A549 (cell line): ENCODE results near the gene ZNF48. TPM values are rescaled to one million over a fixed set of nuclear protein-coding genes. Genes with fewer than 3 reads are reported as not detected.
A peak's percentile ranks its signal among the peaks of the same experiment; 100 is the strongest.

Experiments
- BCL3 ChIP-seq: fragments of >200 bp; sonication (Bioruptor Twin); formaldehyde crosslinking; IDR thresholded peaks from 3 replicates; pipeline ENCODE4 v1.6.1; 2016
- CBX8 ChIP-seq: fragments of 200-600 bp; sonication (generic); IDR thresholded peaks from 2 replicates; pipeline ENCODE4 v1.6.1; 2016
- CTCF ChIP-seq: fragments of >200 bp; sonication (Bioruptor Twin); formaldehyde crosslinking; IDR thresholded peaks from 3 replicates; pipeline ENCODE4 v1.5.1; 2016
- E2F6 ChIP-seq: IDR thresholded peaks from 2 replicates; pipeline ENCODE4 v1.6.1; 2012; ENCODE audit warnings: low read depth, borderline replicate concordance
- EHMT2 ChIP-seq: fragments of 200-600 bp; sonication (generic); IDR thresholded peaks from 2 replicates; pipeline ENCODE4 v1.6.1; 2016; ENCODE audit warnings: antibody characterized with exemption, low read depth, mild to moderate bottlenecking, moderate library complexity
- ELK1 ChIP-seq: fragments of 150-350 bp; IDR thresholded peaks from 2 replicates; pipeline ENCODE4 v1.6.1; 2014; ENCODE audit warnings: low read depth, mild to moderate bottlenecking, low read length
- EP300 ChIP-seq, 2 experiments: fragments of >200 bp; sonication (Bioruptor Twin); formaldehyde crosslinking; IDR thresholded peaks; 2 replicates in 1 of 2; 3 replicates in 1 of 2; pipeline ENCODE4 v1.6.1; 2016 to 2017
- ESRRA ChIP-seq: fragments of 150-350 bp; IDR thresholded peaks from 2 replicates; pipeline ENCODE4 v1.6.1; 2014; ENCODE audit warnings: mild to moderate bottlenecking, low read length, borderline replicate concordance
- FOSL2 ChIP-seq, 2 experiments: fragments of 450-650 bp in 1 of 2; fragments of >200 bp in 1 of 2; sonication (Bioruptor Twin) in 1 of 2; formaldehyde crosslinking; IDR thresholded peaks; 2 replicates each; pipeline versions ENCODE4 v1.5.0 to v1.6.1; 2016 to 2020; ENCODE audit warnings: mild to moderate bottlenecking in 1 of 2, moderate library complexity in 1 of 2
- HOXB13 ChIP-seq: fragments of 250-450 bp; sonication (Bioruptor Pico); IDR thresholded peaks from 2 replicates; pipeline ENCODE4 v1.5.0; 2020; ENCODE audit warnings: low read depth, mild to moderate bottlenecking, moderate library complexity
- MAX ChIP-seq: IDR thresholded peaks from 2 replicates; pipeline ENCODE4 v1.6.1; 2012
- MAZ ChIP-seq: fragments of 150-350 bp; IDR thresholded peaks from 2 replicates; pipeline ENCODE4 v1.6.1; 2014; ENCODE audit warnings: antibody characterized with exemption, low read depth, low read length, borderline replicate concordance
- PHF8 ChIP-seq: fragments of 200-600 bp; sonication (generic); IDR thresholded peaks from 2 replicates; pipeline ENCODE4 v1.6.1; 2016; ENCODE audit warnings: low read depth, mild to moderate bottlenecking, antibody characterized with exemption, moderate library complexity, borderline replicate concordance
- RCOR1 ChIP-seq: fragments of 150-350 bp; IDR thresholded peaks from 2 replicates; pipeline ENCODE4 v1.6.1; 2014; ENCODE audit warnings: antibody characterized with exemption, low read length, low read depth
- REST ChIP-seq: fragments of 200-600 bp; sonication (generic); IDR thresholded peaks from 2 replicates; pipeline ENCODE4 v1.6.1; 2016; ENCODE audit warnings: antibody characterized with exemption, mild to moderate bottlenecking, moderate library complexity
- TP53 ChIP-seq: fragments of 250-450 bp; sonication (Bioruptor Pico); IDR thresholded peaks from 2 replicates; pipeline ENCODE4 v1.5.0; 2021; ENCODE audit warnings: mild to moderate bottlenecking, moderate library complexity
- ZFP36 ChIP-seq: fragments of 450-650 bp; IDR thresholded peaks from 2 replicates; pipeline ENCODE4 v1.6.1; 2014; ENCODE audit warnings: borderline replicate concordance; ENCODE audit not compliant: partially characterized antibody
- ZSCAN20 ChIP-seq: fragments of 250-450 bp; sonication (Bioruptor Pico); IDR thresholded peaks from 2 replicates; pipeline ENCODE4 v1.8.0; 2022; ENCODE audit warnings: mild to moderate bottlenecking, moderate library complexity
- polyA plus RNA-seq, 4 experiments: library from polyadenylated mRNA; depleted of rRNA in 3 of 4; stranded (reverse); fragments of >200 nt; fragmentation: RNase III in 1 of 4; extraction: RNeasy Plus Mini Kit Qiagen cat#74134 plus additional on column Dnase treatment in 1 of 4; gene quantifications; 2 replicates in 3 of 4; 3 replicates in 1 of 4; pipeline ENCODE4 v1.2.3, GENCODE V29; 2011 to 2017

Gene ZNF48
- polyA plus RNA-seq, 2 of the 4 experiments (the other 2 are of a cell fraction), result 9.3 to 10.4 TPM

- TF ChIP-seq PHF8 (peak; percentile 61; the same call in 1 of the 2 replicates), ESRRA (no peak), TP53 (CRISPR knock-in tag) (peak; percentile 82; the same call in 1 of the 2 replicates), CBX8 (no peak), MAZ (0 out of 2 replicates have a peak, but pooled peaks have one; percentile 1), FOSL2 (IDR thresholded peaks at IDR 0.05) (no peak), FOSL2 (CRISPR knock-in tag; IDR thresholded peaks at IDR 0.05) (peak; percentile 66), ZFP36 (no peak), RCOR1 (no peak), HOXB13 (no peak; the same call in 1 of the 2 replicates), EP300 (IDR thresholded peaks at IDR 0.05) (no peak; a peak in 1 of 5 replicates), ELK1 (no peak), BCL3 (peak; percentile 72; the same call in 2 of the 3 replicates), CTCF (no peak), MAX (peak; percentile 95), ZSCAN20 (CRISPR knock-in tag) (no peak), REST (no peak), EHMT2 (no peak), E2F6 (peak; percentile 96)
These were observed 39.9 kb upstream of the ZNF48 start, which contains the start of gene CD2BP2 (continued) for GRCh38 chr16:30355144-30355953.
